ENCODE measurements around the gene PAEP.

Gene PAEP

DNA sequence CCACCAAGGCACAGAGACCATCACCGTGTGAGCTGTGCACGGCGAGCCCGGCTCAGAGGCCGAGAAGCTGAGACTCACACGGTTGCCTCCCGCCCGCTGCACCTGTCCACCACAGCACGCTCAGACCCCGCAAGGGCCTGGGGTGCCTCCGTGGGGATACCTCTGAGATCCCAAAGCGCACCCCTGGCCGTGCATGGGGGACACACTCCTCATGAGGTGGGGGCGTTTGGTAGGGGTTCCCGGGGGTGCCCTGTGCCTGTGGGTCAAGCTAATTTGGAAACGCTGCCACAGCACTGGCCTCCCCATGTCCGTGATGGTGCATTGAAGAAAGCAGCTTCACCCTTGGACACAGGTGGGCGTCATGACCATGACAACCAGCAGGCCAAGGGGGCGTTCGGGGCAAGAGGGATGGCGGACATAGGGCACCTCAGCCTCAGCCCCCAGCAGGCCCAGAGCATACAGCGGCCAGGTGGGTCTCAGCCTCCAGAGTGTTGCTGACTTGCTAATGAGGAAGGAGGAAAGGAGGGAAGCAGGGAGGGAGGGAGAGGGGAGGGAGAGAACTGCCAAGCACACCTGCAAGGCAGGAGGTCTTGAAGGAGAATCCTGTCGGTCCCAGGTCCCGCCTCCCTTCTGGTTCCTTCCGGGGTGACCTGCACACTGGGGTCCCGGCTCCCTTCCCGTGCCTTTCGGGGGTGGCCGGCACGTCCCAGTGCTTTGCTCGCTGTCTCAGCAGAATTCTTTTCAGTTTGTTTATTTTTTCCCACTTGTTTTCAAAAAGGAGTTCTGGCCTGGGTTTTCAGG is 43.1 kb downstream of the PAEP start:
- peak; percentile 47 for DNase-seq

DNA sequence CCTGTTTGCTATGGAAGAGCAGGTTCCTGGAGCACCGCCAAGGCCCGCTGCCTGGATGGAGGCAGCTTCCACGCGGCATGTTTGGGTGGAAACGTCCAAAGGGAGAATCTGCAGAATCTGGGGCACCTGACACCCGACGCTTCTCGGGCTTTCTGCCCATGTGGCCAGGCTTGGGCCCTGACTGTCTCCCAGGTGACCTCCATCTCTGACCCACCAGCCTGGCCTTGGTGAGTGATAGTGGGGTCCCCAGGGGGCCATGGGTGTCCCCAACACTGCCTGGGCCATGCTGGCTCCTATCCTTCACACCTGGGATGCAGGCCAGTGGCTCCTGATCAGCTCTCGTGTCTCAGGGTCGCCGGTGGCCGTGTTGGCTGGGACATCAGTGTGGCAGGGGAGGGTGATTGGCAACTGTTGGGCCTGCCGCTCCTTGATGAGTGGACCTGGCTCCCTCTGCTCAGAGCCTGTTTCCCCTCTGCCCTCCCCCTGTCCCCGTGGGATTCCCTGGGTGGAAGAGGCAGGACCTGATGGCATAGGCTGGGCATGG is 43.8 kb downstream of the PAEP start:
- DNase-seq: no peak

DNA sequence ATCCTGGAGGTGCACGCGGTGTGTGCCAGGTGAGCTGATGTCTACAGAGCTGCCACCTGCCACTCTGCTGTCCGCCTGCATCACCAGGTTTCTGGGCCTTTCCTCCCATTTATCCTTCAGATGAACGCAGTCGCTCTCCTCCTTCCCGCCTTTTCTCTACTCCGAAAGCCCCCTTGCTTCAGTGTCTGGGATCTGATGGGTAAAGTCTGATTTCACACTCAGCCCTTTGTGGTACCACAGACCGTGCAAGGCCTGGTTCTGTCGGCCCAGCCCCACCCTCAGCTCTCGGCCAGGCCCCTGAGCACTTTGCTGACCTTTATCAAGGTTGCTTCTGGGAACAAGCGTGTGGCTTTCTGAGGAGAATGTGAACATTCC is 45.3 kb downstream of the PAEP start:
- DNase-seq: no peak

DNA sequence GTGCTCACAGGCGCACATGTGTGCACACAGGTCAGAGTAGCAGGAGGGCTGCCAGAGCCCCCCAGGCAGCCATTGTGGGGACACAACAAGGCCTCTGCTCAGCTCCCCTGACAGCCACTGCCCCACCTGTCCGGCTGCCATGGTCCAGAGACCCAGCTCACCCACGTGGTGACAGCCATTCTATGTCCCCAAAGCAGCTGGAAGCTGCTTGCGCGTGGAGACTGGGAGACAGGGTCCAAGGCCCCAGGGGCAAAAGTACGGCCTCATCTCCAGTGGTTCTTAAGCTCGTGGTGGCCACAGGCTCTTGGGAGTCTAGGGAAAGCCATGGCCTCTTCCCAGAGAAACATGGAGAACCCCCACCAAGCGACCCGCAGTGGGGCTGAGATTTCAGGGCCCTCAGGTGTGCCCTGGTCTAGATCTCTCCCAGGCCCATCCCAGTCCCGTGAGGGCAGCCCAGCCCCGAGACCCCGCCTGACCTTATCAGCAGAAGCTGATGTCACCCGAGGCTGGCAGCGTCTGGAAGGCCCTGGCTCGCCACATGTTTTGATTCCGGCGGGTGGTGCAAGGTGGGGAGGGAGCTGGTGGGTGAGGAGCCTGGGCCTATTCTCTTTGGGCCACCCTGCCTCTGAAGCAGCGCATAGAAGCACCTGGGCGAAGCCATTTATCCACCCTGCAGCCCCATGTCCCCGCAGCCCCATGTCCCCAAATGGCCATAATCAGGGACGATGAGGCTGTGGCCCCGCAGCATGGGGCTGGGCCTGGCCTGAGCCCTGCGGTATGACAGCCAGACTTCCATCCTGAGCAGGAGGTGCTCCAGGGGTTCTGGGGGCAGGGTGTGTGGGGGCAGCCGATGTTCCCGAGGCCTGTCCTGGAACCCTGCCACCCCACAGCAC is 46.1 kb downstream of the PAEP start:
- DNase-seq: no peak

DNA sequence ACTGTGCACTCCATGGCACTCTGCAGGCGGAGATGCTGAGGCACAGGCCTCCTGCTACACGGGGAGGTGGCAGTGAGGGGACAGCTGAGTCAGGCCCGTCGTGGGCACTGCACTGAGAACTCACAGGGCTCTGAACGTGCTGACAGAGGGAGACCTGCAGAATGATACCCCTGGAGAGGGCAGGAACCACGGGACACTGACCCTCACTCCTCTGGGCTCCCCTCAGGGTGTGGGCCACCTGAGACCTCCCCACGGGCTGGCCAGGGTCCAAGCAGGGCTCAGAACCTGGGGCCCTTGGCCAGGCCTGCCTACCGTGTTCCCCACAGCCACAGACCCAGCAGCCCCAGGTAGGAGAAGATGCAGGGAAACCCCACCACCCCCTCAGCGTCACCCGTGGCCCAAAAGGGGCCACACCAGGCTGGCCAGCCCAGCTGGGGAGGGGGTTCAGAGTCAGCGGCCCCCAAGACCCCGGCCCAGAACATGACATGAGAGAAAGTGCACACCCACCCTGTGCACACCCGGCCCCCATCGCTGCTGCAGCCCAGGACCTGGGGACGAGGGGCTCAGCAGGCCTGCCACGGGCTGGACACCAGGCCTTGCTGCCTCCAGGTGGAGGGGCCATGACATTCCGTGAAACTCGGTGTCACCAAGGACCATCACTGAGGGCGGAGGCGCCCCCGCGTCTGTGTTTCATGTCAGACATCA is 46.9 kb downstream of the PAEP start:
- no peak for DNase-seq

DNA sequence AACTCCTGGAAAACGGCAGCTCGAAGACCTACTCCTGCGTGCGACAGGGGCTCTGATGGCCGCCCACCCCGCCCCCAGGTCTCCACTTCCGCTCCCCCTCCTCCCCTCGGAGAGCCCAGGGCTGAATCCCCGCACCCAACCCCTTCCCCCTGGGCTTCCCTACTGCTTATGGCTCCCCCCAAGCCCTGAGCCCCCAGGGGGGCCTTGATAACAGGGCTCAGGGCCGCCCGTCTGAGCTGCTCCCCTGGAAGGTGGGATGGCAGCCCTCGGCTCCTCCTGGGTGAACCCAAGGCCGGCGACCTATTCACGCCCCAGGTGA is 47.4 kb downstream of the PAEP start:
- DNase-seq: no peak

DNA sequence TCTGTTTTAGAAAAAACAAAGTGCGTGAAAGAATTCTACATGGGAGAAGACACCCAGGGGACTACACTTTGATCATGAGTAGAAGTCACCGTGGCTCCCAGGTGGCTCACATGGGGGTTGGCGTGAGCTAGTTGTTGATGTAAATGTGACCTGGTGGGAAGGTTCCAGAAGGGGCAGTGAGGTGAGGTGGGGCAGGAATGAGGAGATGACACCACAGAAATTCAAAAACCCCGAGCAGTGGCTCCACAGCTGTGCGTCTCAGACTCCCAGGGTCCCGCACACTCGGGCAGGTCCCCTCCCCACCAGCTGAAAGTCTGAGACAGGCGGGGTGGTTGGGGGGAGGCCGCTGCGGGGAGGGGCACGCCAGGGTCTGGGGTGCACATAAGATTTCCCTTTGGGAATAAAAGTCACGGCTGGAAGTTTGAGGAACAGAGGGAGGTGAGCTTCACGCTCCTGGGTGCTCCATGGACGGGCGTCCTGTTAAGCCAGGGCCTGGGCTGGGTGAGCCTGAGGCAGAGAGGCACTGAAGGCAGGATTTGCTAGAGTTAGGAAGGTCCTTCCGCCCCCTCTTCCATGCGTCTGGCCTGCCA is 47.9 kb downstream of the PAEP start:
- no peak for DNase-seq

DNA sequence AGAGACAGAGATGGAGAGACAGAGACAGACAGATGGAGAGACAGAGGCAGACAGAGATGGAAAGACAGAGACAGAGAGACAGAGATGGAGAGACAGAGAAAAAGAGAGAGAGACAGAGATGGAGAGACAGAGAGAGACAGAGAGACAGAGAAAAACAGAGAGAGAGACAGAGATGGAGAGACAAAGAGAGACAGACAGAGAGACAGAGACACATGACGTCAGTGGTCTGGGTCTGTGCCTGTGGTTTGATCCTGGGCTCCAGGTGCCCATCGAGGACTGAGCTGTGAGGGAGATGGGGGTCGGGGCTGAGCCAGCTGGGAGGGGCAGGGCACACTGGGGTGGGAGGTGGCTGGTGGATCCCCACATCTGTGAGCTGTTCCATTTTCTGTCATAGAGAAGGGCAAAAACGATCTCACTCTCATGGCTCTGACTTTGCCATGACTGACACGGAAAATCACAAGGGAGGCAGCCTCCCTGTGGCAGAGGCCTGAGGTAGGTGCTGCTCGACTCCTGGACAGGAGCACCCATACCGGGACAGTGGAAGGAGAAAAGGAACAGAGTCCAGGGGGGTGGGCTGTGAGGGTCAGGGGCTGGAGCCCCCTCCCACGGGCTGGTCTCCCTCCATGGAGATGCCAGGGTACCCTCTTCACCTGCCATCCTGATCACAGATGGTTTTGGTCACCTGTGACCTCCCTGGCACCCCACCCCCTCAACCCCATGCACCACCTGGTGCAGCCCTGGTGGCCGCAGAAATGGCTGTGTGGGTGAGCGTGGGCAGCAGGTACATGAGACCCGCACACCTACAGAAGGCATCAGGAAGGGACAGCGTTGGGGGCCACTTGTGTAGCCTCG is 49.0 kb downstream of the PAEP start:
- no peak for DNase-seq

DNA sequence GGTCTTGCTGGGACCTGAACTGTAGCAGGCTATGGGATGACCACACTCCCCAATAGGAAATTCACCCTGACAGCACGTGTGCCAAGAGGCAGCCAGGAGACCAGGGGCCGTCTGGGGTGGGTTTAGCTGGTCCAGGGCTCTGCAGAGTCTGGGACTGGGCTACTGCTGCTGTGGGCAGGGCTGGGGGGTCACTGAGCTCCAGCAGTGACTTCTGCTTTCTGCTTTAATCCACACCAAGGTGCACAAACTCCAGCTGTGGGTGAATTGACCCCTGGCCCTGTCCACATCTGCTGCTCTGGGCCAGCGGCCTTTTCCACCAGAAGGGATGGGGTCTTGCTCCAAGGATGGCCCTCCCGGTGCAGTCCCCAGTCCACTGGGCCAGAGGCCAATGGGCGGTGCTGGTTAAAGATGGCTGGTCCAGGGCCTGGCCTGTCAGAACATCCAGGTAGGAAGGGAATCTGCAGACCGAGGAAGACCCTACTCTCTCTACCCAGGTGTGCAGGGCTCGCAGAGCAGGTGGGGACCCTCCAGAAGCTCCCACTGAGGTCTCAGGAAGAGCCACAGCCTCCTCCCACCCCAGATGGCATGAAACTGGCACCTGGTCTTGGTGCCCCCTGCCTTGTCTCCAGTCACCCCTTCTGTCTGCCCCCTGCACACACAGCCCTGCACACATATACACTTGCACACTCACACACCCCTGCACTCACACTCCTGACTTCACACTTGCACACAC is 49.8 kb downstream of the PAEP start:
- no peak for DNase-seq

DNA sequence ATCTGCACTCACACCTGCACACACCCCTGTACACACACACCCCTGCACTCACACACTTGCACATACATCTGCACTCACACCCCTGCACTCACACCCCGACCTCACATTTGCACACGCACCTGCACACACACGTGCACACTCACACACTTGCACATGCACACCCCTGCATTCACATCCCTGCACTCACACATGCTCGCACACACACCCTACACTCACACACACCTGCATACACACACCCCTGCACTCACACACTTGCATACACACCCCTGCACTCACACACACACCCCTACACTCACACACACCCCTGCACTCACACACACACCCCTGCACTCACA is 50.3 kb downstream of the PAEP start:
- no peak for DNase-seq

DNA sequence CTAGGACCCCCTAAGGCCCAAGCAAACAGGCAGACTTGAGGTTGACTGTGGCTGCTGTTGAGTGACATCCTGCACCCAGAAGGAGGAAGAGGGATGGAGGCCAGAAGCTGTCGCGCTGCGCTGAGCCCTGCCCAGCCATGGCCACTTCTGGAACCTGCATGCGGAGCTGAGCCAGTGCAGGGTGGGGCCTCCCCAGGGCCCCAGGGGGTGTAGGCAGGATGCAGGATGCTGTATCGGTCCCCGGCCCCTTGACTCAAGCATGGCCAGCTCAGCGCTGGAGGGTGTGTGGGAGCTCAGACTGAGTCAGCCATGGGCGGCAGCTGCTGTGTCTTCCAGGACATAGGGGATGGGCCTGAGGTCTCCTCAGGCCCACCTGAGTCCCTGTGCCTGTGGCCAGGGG is 50.9 kb downstream of the PAEP start:
- DNase-seq: peak; percentile 73

DNA sequence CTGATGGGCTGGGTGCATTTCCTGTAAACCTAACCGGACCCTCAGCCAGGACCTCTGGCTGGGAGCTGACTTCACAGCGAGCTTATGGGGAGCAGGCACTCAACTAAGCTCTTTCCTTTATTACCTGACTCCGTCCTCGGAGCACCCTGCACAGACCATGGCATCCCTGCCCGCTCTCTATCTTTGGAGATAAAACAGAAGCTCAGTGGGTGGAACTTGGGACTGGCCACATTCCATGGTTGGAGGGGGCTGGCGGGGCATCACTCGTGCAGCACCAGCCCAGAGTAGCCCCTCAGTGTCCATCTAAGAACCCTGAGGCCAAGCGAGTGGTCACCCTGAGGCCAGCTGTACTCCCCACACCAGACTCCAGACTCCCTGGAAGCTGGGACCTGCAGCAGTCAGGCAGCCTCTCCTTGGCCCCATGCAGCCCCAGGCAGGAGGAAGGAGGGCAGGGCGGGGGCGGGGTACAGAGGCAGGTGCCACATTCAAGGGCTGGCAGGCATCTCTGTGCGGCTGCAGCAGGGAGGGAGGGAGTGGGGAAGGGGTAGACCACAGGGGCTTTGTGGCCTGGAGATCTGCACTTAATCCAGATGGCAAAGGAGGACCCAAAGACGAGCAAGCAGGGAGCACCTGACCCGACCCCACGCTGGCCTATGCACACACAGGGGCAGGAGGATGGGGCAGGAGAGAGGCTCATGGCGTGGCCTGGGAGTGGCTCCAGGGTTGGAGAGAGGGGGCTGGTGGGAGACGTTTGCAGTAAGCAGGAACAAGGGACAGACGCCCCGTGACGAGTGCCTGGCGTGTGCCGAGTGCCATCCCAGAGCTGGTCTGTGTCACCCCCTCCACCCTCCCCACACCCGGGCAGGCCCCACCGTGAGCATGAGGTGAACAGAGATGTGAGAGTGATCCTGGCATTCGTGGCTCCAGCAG is 51.7 kb downstream of the PAEP start:
- peak; percentile 20 for DNase-seq

DNA sequence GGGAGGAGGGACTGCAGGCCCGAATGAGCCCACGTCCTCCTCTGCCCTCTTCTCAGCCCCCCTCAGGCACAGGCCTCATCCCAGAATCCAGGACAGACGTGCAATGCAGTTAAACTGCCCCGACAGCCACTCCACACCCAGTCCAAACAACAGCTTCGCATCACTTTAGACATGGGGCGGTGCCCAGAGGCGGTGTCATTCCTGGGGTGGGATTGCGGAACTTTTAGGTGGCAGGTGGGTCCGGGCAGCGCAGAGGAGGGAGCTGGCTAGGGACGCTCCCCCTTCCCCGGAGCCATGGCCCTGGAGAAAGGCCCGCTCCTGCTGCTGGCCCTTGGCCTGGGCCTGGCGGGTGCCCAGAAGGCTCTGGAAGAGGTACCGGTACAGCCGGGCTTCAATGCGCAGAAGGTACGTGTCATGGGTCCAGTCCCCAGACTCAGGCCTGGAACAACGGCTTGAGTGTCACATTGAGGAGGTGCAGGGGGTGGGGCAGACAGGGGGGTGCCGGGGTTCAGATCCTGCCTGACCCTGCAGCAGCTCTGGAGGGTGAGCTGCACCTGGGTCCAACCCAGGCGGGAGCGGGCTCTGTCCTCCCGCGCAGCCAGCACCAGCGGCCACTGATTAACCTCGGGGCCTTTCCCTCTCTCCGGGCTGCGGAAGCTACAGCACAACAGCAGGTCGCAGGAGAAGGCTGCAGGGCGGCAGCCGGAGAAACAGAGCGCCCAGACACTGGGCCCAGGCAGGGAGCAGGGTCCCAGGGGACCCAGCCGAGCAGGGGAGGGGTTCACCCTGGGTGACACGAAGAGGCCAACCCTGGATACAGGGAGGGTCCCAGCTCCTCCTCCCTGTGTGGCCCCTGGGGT is 52.6 kb downstream of the PAEP start:
- no peak for DNase-seq

DNA sequence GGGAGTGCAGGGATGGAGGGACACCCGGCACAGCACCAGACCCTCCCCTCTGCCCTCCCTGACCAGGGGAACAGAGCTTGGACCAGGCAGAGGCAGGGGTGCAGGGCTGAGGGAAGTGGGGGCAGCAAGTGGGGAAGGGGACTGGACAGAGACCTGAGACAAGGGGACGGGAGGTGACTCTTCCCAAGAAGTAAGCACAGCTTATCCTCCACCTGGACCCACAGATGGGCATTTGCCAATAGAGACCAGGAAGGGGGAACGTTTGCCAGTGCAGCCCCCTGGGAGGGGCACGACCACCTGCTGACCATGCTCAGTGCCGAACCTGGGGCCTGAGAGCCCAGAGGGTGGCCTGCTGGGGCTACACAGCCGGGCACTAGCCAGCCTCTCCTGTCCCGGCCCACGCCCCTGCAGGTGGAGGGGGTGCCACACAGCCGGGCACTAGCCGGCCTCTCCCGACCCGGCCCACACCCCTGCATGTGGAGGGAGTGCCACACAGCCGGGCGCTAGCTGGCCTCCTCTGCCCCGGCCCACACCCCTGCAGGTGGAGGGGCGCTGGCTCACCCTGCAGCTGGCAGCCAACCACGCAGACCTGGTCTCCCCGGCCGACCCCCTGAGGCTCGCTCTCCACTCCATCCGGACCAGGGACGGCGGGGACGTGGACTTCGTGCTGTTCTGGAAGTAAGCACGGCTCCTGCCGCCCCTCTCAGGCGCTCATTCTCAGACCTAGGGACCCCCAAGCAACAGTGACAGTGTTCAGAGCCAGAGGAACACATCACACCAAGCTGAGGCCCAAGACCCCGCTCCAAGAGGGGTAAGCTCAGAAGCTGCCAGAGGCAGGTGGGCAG is 53.5 kb downstream of the PAEP start:
- DNase-seq: no peak

DNA sequence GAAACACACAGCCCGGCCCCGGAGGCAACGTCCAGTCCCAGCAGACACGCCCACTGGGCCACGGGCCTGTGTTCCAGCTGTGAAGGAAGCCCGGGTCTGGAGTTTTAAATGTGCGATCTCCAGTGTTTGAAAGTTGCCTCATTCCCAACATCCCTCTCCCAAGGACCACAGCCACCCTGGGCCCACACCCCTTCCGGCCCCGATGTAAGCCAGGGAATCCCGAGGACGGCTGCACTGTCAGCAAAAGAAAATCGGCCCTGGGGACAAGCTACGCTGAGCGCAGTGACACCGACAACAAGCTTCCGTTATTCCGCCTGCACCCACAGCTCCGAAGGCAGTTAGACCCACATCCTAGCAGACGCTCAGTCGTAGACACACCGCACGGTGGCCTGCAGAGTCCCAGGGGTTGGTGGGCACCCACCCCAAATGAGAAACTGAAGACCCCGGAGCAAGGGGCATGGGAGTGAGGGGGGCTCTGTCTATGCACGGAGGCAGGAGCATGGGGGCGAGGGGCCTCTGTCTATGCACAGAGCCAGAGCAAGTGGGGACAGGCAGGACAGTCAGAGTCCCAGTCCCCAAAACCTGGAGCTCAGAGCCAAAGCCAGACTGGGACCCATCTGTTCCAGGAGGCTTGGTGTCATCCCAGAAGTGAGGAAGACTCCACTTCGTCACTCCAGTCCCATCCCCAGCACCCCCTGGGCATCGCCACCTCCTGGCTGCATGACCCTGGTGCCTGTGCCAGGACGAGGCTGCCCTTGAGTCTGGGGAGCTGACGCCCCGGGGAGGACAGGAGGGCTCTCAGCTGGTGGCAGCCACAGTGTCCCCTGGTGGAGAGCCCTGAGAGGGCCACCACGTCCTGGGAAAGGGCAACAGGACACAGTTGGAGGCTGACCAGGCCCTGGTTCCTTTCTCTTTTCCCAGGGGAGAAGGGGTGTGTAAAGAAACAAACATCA is 54.4 kb downstream of the PAEP start:
- DNase-seq: no peak
